22Rv1 (cell line): Measurements from ENCODE around the gene EZH2.

Experiments used
- ZFX ChIP-seq: fragments of 450-650 bp; IDR thresholded peaks from 2 replicates; pipeline ENCODE4 v1.6.1; 2017; ENCODE audit warnings: antibody characterized with exemption, borderline replicate concordance
- TF ChIP-seq, protein P1 (sequence below): fragments of 450-650 bp; IDR thresholded peaks from 2 replicates; pipeline ENCODE4 v1.5.1; 2017; ENCODE audit warnings: mild to moderate bottlenecking

DNA sequence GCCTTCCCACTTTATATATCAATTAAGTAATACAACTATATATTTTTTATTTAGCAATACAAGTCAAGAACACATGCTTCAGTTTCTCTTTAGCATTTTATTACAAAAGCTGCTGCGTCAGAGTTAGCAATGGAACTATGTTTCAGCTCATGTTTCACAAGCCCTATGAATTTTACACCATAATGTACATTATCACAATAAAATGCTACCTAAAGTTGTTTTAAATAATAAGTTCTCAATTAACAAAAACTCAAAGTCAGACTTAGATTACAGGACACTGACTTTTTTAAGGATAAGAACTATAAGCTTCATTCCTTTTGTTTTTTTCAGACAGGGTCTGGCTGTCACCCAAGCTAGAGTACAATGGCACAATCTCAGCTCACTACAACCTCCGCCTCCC, 52.3 kb downstream of the EZH2 start:
- TF ChIP-seq, protein P1, sequence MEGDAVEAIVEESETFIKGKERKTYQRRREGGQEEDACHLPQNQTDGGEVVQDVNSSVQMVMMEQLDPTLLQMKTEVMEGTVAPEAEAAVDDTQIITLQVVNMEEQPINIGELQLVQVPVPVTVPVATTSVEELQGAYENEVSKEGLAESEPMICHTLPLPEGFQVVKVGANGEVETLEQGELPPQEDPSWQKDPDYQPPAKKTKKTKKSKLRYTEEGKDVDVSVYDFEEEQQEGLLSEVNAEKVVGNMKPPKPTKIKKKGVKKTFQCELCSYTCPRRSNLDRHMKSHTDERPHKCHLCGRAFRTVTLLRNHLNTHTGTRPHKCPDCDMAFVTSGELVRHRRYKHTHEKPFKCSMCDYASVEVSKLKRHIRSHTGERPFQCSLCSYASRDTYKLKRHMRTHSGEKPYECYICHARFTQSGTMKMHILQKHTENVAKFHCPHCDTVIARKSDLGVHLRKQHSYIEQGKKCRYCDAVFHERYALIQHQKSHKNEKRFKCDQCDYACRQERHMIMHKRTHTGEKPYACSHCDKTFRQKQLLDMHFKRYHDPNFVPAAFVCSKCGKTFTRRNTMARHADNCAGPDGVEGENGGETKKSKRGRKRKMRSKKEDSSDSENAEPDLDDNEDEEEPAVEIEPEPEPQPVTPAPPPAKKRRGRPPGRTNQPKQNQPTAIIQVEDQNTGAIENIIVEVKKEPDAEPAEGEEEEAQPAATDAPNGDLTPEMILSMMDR, result no peak
- TF ChIP-seq ZFX, result no peak
